Measurements from ENCODE around the gene ANKFY1.
A peak's percentile ranks its signal among the peaks of the same experiment; 100 is the strongest.

ANKFY1 gene, protein sequence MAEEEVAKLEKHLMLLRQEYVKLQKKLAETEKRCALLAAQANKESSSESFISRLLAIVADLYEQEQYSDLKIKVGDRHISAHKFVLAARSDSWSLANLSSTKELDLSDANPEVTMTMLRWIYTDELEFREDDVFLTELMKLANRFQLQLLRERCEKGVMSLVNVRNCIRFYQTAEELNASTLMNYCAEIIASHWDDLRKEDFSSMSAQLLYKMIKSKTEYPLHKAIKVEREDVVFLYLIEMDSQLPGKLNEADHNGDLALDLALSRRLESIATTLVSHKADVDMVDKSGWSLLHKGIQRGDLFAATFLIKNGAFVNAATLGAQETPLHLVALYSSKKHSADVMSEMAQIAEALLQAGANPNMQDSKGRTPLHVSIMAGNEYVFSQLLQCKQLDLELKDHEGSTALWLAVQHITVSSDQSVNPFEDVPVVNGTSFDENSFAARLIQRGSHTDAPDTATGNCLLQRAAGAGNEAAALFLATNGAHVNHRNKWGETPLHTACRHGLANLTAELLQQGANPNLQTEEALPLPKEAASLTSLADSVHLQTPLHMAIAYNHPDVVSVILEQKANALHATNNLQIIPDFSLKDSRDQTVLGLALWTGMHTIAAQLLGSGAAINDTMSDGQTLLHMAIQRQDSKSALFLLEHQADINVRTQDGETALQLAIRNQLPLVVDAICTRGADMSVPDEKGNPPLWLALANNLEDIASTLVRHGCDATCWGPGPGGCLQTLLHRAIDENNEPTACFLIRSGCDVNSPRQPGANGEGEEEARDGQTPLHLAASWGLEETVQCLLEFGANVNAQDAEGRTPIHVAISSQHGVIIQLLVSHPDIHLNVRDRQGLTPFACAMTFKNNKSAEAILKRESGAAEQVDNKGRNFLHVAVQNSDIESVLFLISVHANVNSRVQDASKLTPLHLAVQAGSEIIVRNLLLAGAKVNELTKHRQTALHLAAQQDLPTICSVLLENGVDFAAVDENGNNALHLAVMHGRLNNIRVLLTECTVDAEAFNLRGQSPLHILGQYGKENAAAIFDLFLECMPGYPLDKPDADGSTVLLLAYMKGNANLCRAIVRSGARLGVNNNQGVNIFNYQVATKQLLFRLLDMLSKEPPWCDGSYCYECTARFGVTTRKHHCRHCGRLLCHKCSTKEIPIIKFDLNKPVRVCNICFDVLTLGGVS

DNA sequence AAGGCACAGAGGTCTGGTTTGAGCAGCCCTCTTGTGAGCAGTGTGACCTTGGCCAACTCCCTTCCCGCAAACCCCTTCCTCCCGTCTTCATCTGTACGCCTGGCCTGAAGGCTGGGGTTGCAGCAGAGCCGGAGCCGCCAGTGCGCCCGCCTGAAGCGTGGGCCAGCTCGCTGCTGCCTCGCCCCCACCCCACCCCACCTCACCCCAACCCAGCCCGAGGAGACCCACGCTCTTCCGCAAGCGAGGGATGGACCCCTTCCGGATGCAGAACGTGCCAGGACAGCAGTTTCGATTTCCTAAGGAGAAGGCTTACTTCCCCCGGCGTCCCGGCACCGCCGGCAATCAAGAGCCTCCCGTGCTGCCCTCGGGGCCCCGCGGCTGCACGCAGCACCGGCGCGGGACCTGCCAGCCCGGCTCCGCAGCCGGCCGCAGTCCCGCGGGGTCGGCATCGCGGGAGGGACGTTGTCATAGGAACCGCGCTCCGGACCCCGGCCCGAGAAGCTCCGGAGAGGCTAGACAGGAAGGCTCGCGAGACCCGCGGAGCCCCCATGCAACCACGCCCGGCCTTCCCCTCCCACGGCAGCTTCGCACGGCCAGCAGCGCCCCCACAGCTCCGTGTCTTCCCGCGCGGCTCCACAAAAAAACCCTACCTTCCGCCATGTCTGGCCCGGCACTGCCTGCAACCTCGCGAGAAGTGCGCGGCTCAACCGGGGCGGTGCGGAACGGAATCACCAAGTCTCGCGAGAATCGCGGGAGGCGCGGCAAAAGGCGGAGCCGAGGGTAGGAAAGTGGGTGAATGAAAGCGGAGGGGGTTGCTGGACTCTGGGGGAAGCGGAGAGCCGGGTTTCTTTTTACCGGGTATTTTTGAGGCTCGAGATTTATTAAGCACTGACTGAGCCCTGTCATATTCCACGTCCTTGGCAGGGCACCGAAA is at the start of gene ANKFY1:
Gene ANKFY1, minus strand, starts transcription at position 698 of the 934 bp plus-strand sequence. Its CDS starts 38 bp downstream, at position 660.
- peak; percentile 91 to 92 for DNase-seq (ENCODE audit: low read depth in 2 of 2)

DNA sequence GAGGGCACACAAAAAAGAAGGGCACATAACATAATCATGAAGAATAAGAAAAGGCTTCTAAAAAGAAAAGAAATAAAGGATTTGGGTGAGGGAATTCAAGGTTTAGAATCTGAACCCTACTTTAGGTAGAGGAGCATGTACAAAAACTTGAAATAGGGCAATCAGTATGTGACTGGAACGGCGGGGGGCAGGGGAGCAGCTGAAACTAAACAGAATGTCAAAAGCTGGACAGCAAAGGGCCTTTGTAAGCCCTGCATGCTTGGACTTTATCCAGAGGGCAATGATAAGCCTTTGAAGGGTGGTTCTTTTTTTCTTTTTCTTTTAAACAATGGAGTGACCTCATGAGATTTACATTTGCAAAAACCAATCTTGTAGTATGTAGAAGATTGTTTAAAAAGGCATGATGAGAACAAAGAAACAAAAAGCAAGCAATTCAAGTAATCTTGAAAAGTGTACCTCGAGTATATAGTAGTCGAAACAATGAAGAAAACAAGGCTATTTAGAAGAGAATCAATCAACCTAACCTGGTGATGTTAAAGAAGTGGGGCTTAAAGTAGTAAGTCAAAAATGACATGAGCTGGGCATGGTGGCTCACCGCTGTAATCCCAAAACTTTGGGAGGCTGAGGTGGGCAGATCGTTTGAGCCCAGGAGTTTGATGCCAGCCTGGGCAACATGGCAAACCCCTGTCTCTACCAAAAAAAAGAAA is 46.7 kb upstream of the ANKFY1 start:
- no peak for DNase-seq (ENCODE audit: low read depth in 2 of 2)

DNA sequence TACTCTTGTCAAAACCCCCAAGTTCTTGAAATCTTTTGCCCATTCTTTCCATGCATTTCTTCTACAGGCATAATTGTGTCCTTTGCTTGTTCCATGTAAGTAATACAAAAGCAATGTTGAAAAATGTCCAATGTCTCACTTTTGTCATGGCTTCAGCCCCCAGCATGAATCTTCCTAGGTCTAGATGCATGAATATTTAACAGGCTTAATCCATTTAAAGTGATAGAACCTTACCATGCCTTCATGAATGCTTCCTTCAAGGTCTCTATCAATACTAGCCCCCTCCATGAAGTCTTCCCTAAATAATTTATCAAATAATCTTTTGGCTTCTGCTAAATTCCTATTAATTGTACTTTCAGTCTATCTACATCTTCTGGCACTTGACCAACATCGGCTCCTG is 46.1 kb upstream of the ANKFY1 start:
- DNase-seq (ENCODE audit: low read depth in 2 of 2) = no peak

DNA sequence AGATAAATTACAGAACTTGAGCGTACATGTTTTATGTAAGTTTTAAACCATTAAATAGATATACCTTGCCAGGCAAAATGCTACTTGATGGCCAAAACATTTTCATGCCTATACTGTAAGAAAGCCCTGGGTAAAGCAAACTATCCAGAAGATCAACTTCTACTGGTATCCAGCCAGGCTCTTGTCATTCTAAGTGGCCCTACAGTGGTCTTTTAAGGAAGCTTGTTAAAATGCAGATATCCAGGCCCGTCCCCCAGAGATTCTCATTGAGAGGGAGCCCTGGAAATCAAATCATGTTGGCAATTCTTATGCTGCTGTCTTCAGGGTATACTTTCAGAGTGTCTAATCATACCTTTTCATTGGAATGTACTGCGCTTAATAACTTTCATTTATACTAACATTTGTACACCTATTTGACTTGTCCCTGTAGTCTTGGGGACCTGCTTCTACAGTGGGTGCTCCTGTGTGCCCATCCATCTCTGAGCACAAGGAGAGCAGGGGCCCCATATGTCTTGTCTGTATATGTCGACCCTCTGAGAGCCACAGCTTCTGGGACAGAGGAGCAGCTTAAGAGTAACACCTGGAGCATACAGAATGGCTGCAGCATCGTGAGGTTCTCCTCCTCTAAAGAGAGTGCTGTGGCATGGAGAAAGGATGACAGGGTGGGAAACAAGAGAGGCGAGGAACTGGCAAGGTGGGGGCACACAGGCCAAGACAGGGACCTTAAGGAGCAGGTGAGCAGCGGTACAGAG is 43.6 kb upstream of the ANKFY1 start:
- no peak for DNase-seq (ENCODE audit: low read depth in 2 of 2)

DNA sequence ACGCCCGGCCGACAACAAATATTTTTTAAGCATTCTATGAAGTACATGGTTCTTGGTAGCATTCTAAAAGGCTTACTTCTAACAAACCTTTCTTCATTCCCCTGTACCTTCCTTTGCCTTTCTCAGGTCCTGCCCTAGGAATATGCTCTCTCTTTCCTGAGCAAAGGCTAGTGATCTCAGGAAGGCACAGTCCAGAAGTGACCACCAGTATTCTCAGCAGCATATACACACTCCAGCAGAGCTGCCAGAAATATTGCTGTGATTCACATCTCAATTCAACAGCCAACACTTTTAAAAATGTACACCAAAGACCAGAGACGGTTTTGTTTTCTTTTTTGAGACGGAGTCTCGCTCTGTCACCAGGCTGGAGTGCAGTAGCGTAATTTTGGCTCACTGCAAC is 41.4 kb upstream of the ANKFY1 start:
- DNase-seq (ENCODE audit: low read depth in 2 of 2) = no peak

DNA sequence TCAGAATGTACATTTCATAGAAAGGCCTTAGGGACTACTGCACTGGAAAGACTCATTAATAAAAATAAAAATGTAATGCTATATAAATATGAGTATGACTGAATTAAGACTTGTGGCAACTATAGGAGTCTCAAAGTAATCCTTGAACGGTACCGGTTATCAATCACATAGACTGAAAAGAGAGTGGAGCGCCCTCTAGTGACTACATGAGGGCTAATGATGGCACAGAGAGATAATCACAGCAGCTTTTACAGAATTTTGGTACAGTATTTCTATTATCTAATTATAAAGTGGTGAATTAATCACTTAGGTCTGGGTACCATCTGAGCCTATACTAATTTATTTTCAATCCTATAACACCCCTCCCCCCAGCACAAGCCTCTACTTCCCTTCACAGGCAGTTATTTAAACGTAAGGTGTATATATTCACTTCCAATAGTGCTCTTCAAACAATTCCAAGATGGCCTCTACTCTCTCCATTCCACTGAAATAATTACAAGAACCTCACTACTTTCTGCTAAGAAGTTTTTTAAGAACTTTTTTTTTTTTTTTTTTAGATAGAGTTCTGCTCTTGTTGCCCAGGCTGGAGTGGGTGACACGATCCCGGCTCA is 40.7 kb upstream of the ANKFY1 start:
- DNase-seq (ENCODE audit: low read depth in 2 of 2) = peak in 1 of 2 experiments; percentile 15

DNA sequence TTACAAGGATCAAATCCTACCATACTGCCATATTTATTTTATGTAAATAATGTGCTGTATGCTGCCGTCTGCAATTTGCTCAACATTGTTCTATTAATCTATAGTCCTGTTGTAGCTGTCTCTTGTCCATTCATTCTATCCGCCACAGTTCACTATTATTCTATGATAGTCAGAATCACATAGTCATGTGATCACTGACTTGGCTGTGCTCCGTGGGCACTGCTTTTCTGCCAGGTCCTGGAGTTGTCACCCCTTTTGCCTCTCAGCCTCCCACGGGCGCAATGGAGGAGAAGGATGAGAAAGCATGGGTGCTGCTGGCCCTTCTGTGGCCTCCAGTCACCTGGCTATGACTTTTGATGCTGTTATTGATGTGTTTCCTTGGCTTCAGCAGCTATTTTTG is 37.3 kb upstream of the ANKFY1 start:
- no peak for DNase-seq (ENCODE audit: low read depth in 2 of 2)

DNA sequence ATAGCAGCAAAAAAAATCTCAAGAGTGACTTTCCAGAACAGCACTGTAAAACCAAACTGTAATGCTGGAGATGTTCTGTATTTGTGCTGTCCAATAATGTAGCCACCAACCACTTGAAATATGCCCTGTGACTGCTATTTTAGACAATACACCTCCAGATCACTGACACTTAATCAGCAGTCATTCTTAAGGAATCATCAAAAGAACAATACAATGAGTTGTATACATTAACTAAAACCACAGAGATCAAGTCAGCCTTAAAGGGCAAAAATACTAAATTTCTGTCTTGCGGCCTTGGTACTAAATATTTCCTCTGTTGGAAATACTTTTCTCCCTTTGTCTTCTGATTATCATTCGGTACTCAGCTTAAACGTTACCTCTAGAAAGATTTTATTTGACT is 33.6 kb upstream of the ANKFY1 start:
- no peak for DNase-seq (ENCODE audit: low read depth in 2 of 2)

DNA sequence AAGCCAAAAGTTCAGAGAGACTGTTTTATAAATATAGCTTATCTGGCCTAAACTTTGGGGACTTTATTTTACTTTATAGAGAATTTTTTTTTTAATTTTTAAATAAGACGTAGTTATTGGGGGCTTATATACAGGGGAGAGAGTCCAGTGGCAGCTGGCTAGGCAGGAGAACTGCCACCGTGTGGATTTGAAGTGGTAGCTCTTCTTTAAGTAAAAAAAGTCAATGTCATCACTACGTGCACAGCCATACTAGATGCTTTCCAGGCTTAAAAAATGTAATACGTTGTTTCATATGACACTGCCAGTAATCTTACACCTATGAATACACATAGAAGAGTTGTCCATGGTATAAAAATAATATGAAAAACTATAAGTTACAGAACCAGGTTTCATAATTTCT is 31.9 kb upstream of the ANKFY1 start:
- DNase-seq (ENCODE audit: low read depth in 2 of 2) = no peak

DNA sequence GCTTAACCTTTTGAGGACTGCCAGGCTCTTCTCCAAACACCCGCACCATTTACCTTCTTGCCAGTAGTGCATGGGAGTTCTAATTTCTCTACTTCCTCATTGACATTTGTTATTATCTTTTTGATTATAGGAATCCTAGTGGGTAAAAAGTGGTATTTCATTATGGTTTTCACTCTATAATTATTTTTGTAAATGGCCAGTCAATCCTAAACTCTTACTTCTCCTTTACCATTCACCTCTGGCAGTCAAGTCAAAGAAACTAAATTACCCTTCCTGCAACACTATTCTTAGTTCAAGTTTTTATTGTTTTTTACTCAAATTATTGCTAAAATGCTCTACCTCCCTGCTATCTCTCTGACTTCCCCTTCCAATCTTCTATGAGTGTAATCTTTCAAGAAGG is 29.8 kb upstream of the ANKFY1 start:
- DNase-seq (ENCODE audit: low read depth in 2 of 2) = no peak

DNA sequence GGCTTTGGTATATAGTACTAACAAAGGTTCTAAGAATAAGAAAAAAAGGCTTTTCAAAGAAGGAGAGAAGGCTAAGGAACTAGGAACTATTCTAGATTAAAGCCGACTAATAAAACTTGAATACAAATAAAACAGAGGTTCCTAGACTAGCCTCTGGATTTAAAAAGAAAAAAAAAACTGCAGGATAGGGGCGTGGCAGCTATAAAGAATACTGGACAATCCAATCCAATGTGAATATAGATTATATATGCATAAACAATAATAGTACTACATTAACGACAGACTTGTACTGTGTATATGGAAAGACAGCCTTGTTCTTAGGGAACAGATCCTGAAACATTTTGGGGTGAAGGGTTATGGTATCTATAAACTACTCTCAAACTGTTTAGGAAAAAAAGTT is 23.9 kb upstream of the ANKFY1 start:
- no peak for DNase-seq (ENCODE audit: low read depth in 2 of 2)

DNA sequence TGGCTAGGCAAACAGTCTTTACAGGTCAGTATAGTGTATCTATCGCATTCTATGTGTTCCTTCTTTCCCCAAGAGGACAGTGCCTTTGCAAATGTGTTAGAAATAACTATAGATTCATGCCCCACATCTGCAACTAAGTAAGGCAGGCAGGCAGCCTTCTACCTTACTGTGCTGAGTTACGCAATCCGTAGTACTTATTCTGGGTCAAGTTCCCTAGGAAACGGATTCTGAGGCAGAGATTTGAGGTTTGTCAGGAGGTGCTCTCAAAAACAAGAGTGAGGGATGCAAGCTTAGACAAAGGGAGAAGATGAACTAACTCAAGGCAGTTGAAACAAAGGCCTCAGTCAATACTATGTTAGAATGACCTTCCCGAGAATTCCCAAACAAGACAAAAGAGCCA is 12.7 kb upstream of the ANKFY1 start:
- peak; percentile 7 to 14 for DNase-seq (ENCODE audit: low read depth in 2 of 2)

DNA sequence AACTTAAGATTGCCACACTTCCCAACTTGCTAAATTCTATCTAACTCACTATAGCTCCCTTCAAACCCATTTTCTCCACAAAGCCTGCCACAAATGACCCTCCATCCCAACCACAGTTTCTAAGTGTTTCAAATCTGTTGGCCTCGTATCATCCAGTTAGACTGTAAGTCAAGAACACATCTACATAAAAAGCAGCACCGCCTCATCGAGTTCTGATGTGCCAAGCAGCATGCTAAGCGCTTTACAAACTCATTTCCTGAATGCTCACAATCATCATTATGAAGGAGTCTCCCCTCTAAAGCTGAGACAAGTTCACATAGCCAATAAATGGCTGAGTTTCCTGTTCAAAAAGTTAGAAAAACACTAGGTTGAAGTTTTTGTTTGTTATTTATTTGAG is 9.2 kb upstream of the ANKFY1 start:
- no peak for DNase-seq (ENCODE audit: low read depth in 2 of 2)

DNA sequence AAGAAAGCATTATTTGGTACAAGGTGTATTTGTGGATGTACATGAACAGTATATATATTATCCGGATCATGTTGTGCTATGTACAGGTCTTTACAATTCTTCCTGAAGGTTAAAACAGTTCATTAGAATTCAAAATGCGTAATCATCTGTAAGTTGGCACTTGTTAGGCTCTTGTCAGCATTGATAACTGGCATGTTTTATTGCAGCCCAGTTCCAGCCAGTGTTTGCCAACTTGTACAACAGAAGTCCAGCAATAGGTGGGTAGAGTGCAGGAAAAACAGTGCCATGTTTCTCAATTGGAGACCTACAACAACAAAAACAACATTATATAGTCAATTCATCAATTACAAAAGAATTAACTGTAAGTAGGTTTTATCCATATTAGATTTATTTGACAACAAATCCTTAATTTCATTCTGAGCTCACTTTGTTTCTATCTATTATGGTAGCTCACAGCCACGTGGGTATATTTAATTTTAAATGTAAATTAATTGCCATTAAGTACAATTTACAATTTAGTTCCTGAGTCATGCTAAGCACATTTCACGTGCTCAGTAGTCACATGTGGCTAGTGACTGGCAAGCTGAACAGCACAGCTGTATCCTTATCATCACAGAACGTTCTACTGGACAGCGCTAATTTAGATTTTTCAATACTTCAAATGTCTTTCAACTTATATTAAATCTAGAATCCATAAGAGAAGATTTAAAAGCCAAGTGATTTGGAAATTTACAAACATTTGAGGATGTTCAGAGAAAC is 8.6 kb upstream of the ANKFY1 start:
- DNase-seq (ENCODE audit: low read depth in 2 of 2) = no peak

DNA sequence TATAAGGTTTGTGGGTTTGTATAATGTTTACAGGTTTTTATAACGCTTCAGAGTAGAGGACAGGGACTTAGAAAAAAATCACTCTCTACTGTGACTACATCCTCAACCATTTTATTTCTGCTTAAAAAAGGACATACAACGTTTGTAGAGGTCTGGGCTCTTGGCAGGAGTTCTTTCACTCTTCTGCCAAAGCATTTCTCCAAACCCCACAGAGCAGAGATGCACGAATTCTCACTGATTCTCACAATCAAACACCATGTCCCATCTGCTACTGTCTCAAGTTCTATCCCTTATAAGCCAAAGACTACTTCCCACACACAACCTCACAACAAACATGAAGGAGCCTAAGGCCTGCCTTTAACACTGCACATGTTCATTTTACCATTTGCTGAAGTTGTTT is 7.0 kb upstream of the ANKFY1 start:
- no peak for DNase-seq (ENCODE audit: low read depth in 2 of 2)

DNA sequence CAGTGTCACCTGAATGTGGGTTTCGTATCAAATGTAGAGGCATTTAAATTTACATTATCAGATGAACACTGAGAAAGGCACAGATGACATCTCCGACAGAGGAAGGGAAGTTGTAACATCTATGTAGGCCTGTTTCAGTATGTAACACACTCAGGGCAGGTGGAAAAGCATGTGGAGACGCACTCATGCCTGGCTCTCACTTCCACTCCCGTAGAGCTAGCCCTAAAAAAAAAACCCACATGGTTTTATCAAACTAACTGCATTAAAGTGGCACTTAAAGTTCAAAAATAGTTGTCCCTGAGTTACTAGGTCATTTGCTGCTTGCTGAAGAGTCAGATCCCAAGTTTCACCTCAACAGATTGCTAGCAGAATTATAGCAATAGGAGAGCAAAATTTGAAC is 6.1 kb upstream of the ANKFY1 start:
- no peak for DNase-seq (ENCODE audit: low read depth in 2 of 2)

DNA sequence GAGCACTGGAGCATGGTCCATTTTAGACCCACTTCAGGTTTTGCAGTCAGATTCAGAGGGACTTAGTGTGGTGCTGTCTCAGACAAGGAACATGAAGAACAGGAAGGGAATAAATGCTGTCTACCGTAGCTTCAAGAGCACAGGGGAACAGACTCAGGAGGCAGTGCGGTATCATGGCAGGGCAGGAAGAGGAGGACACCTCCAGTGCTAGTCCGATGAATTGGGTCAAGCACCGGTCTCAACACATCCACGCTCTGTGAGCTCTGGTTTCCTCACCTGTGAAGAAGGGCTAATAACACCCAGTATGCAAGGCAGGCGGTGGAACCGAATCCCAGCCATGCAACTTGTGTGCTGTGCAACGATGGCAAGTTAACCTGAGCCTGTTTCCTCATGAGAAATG is 3.6 kb upstream of the ANKFY1 start:
- DNase-seq (ENCODE audit: low read depth in 2 of 2) = no peak

DNA sequence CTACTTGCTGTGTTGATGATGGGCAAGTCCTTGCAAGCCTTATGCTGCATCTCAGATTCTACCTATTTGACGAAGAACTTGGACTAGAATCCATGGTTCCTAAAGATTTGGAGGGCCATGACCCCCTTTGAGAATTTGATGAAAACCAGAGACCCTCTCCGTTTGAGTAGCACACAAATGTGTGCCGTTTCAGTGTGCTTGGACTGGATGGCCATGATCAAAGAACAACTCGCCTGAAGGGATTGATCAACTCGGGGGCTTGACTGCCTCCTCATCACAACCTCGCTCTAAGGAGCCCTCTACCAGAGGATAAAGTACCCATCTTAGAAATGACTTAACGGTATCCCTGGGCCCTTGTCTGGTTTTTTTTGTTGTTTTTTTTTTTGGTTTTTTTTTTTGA is 2.8 kb upstream of the ANKFY1 start:
- DNase-seq (ENCODE audit: low read depth in 2 of 2) = no peak

DNA sequence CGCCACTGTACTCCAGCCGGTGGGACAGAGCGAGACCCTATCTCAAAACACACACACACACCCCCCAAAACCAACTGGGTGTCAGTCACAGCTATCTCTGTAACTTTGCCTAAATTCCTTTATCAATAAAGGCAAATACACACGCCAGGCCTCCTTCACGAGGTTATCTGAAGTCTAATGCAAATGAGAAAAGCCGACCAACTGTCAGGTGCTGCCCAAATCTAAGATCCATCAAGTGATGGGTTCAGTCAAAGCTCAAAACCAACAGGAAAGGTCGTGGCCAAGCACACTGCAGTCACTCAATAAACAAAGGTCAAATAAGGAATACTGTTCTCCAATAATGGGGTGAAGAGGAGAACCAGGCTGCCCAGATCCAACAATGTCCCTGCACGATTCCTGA is 1.1 kb downstream of the ANKFY1 start:
- DNase-seq (ENCODE audit: low read depth in 2 of 2) = no peak
